HCT116 (cell line): ENCODE results near the gene TNFRSF6B. TPM values are rescaled to one million over a fixed set of nuclear protein-coding genes. Genes with fewer than 3 reads are reported as not detected.
A peak's percentile ranks its signal among the peaks of the same experiment; 100 is the strongest.

Experiments used
- ATAC-seq: fragments of 200-7000 bp; cut with Tn5 transposase; 2 replicates; pipeline ENCODE4 v1.9.1; 2020; ENCODE audit warnings: mild to moderate bottlenecking, moderate library complexity
- BruUV-seq: library from RNA; stranded (reverse); fragments of 400-500 nt; replicated peaks from 2 replicates; lab custom pipeline; 2021; lab: Mats Ljungman, UMichigan
- CTCF ChIA-PET: fragments of 300-600 bp; sonication (Branson Sonifier 250); formaldehyde crosslinking; loops from one replicate; lab custom pipeline; 2021; ENCODE audit warnings: antibody characterized with exemption; lab: Charles Lee
- POLR2A ChIA-PET: fragments of 300-600, 350-600 bp; sonication (Branson Sonifier 250); formaldehyde crosslinking; loops from one replicate; lab custom pipeline; 2021; ENCODE audit warnings: antibody characterized with exemption; lab: Charles Lee
- RAD21 ChIA-PET, 2 experiments: fragments of 300-600 bp; sonication (Branson Sonifier 250); formaldehyde crosslinking; loops; one replicate each; lab custom pipeline; 2023; ENCODE audit warnings: low total read pairs in 2 of 2; ENCODE audit not compliant: uncharacterized antibody in 2 of 2, unreplicated experiment in 2 of 2, low non-redundant PET in 1 of 2; lab: Charles Lee
- DNase-seq: peaks from one replicate; pipeline ENCODE4 v3.0.0-alpha.2; 2010; ENCODE audit warnings: low read depth, low spot score
- H2AFZ ChIP-seq: fragments of 200-600 bp; shearing (Covaris generic), sonication (generic); 2 replicates; pipeline ENCODE4 v1.6.1; 2017; ENCODE audit warnings: low read depth, mixed run types, mixed read lengths, antibody characterized with exemption, low read length; ENCODE audit not compliant: poor library complexity, severe bottlenecking
- H3K27ac ChIP-seq: 2 replicates; pipeline ENCODE4 v1.5.1; 2012; ENCODE audit warnings: low read depth, low read length
- H3K27me3 ChIP-seq: fragments of 200-600 bp; sonication (generic); 2 replicates; pipeline ENCODE4 v1.6.1; 2016; ENCODE audit warnings: mixed run types, low read length, mixed read lengths; ENCODE audit not compliant: insufficient read depth
- H3K36me3 ChIP-seq, 2 experiments: fragments of 200-500 bp in 1 of 2; fragments of 200-600 bp in 1 of 2; sonication (Bioruptor generic) in 1 of 2; sonication (generic) in 1 of 2; 2 replicates each; pipeline versions ENCODE4 v1.5.1 to v1.6.1; 2014 to 2016; ENCODE audit warnings: low read length in 2 of 2, inconsistent platforms in 1 of 2, mixed read lengths in 1 of 2, mixed run types in 1 of 2; ENCODE audit not compliant: insufficient read depth in 2 of 2, control insufficient read depth in 1 of 2
- H3K4me1 ChIP-seq, 2 experiments: fragments of 200-600 bp in 1 of 2; sonication (generic) in 1 of 2; 2 replicates each; pipeline versions ENCODE4 v1.5.1 to v1.6.1; 2012 to 2017; ENCODE audit warnings: low read length in 2 of 2, inconsistent platforms in 1 of 2, mild to moderate bottlenecking in 1 of 2, mixed read lengths in 1 of 2, mixed run types in 1 of 2, moderate library complexity in 1 of 2; ENCODE audit not compliant: insufficient read depth in 2 of 2, control insufficient read depth in 1 of 2
- H3K4me2 ChIP-seq: fragments of 200-600 bp; sonication (generic); 2 replicates; pipeline ENCODE4 v1.6.1; 2017; ENCODE audit warnings: mixed run types, low read length, mixed read lengths
- H3K4me3 ChIP-seq, 2 experiments: fragments of 200-600 bp in 1 of 2; sonication (generic) in 1 of 2; replicated peaks in 1 of 2; 2 replicates each; pipeline ENCODE4 v1.5.1; 2011 to 2016; ENCODE audit warnings: low read length in 2 of 2, control low read depth in 1 of 2, low read depth in 1 of 2, mild to moderate bottlenecking in 1 of 2, mixed read lengths in 1 of 2, mixed run types in 1 of 2
- H3K79me2 ChIP-seq: fragments of 200-600 bp; sonication (generic); 2 replicates; pipeline ENCODE4 v1.6.1; 2017; ENCODE audit warnings: mild to moderate bottlenecking, mixed run types, low read length, moderate library complexity, mixed read lengths; ENCODE audit not compliant: insufficient read depth
- H3K9ac ChIP-seq: fragments of 200-600 bp; sonication (generic); 2 replicates; pipeline ENCODE4 v1.6.1; 2016; ENCODE audit warnings: low read length, mixed read lengths
- H3K9me2 ChIP-seq: fragments of 200-600 bp; sonication (generic), shearing (Covaris generic); 2 replicates; pipeline ENCODE4 v1.6.1; 2017; ENCODE audit warnings: mixed run types, mild to moderate bottlenecking, moderate library complexity; ENCODE audit not compliant: insufficient read depth
- H3K9me3 ChIP-seq, 2 experiments: fragments of 200-500 bp in 1 of 2; fragments of 200-600 bp in 1 of 2; sonication (Bioruptor generic) in 1 of 2; sonication (generic) in 1 of 2; 2 replicates each; pipeline ENCODE4 v1.6.1; 2014 to 2017; ENCODE audit warnings: low read length in 2 of 2, mixed read lengths in 2 of 2, inconsistent platforms in 1 of 2, low read depth in 1 of 2, mild to moderate bottlenecking in 1 of 2, mixed run types in 1 of 2, moderate library complexity in 1 of 2; ENCODE audit not compliant: control insufficient read depth in 1 of 2, insufficient read depth in 1 of 2
- H4K20me1 ChIP-seq: fragments of 200-600 bp; sonication (generic), shearing (Covaris generic); 2 replicates; pipeline ENCODE4 v1.6.1; 2017; ENCODE audit warnings: mixed run types, mild to moderate bottlenecking, moderate library complexity; ENCODE audit not compliant: insufficient read depth
- CBX3 ChIP-seq: IDR thresholded peaks from 2 replicates; pipeline ENCODE4 v1.6.1; 2012; ENCODE audit warnings: low read depth
- CEBPB ChIP-seq: IDR thresholded peaks from 2 replicates; pipeline ENCODE4 v1.6.1; 2012; ENCODE audit warnings: low read depth
- EGR1 ChIP-seq: IDR thresholded peaks from 2 replicates; pipeline ENCODE4 v1.6.1; 2012; ENCODE audit warnings: low read depth
- EZH2 ChIP-seq: fragments of 200-600 bp; sonication (generic); IDR thresholded peaks from 2 replicates; pipeline ENCODE4 v1.6.1; 2017; ENCODE audit warnings: antibody characterized with exemption, mixed run types
- EZH2phosphoT487 ChIP-seq: fragments of 200-600 bp; IDR thresholded peaks from 2 replicates; pipeline ENCODE4 v1.6.1; 2018; ENCODE audit warnings: antibody characterized with exemption, borderline replicate concordance
- JUND ChIP-seq: IDR thresholded peaks from 2 replicates; pipeline ENCODE4 v1.6.1; 2012
- POLR2A ChIP-seq: IDR thresholded peaks from 2 replicates; pipeline ENCODE4 v1.7.0; 2011; ENCODE audit warnings: borderline replicate concordance; ENCODE audit not compliant: insufficient read depth, insufficient read length; ENCODE audit errors: extremely low read depth
- RAD21 ChIP-seq: IDR thresholded peaks from 2 replicates; pipeline ENCODE4 v1.6.1; 2012; ENCODE audit warnings: low read depth, mild to moderate bottlenecking
- SIN3A ChIP-seq: IDR thresholded peaks from 2 replicates; pipeline ENCODE4 v1.6.1; 2012; ENCODE audit warnings: low read depth
- intact Hi-C: fragments of 100-400 bp; cut with micrococcal nuclease; formaldehyde crosslinking; loops from 2 replicates; pipeline ENCODE4 v1.10.0; 2022
- total RNA-seq: library from RNA; stranded (reverse); gene quantifications from one replicate; pipeline ENCODE4 v1.2.1, GENCODE V29; 2021; ENCODE audit not compliant: unreplicated experiment
- TF ChIP-seq, protein P1 (sequence below): IDR thresholded peaks from 2 replicates; pipeline ENCODE4 v1.6.1; 2012
- TF ChIP-seq, protein P2 (sequence below), 3 experiments: fragments of 200-600 bp in 1 of 3; sonication (generic) in 1 of 3; IDR thresholded peaks in 2 of 3; conservative IDR thresholded peaks in 1 of 3; 2 replicates each; pipeline ENCODE4 v1.5.1; 2012 to 2017; ENCODE audit warnings: low read depth in 2 of 3, low read length in 2 of 3, antibody characterized with exemption in 1 of 3, borderline replicate concordance in 1 of 3, control low read depth in 1 of 3, mild to moderate bottlenecking in 1 of 3, mixed read lengths in 1 of 3, mixed run types in 1 of 3, moderate library complexity in 1 of 3; ENCODE audit not compliant: insufficient read depth in 1 of 3
- TF ChIP-seq, protein P3 (sequence below): IDR thresholded peaks from 2 replicates; pipeline ENCODE4 v1.6.1; 2011; ENCODE audit warnings: mild to moderate bottlenecking, low read length, moderate library complexity; ENCODE audit not compliant: insufficient replicate concordance; ENCODE audit errors: extremely low read depth

Gene TNFRSF6B
- total RNA-seq, 1 experiment from 2014 or later, result 147 TPM

DNA sequence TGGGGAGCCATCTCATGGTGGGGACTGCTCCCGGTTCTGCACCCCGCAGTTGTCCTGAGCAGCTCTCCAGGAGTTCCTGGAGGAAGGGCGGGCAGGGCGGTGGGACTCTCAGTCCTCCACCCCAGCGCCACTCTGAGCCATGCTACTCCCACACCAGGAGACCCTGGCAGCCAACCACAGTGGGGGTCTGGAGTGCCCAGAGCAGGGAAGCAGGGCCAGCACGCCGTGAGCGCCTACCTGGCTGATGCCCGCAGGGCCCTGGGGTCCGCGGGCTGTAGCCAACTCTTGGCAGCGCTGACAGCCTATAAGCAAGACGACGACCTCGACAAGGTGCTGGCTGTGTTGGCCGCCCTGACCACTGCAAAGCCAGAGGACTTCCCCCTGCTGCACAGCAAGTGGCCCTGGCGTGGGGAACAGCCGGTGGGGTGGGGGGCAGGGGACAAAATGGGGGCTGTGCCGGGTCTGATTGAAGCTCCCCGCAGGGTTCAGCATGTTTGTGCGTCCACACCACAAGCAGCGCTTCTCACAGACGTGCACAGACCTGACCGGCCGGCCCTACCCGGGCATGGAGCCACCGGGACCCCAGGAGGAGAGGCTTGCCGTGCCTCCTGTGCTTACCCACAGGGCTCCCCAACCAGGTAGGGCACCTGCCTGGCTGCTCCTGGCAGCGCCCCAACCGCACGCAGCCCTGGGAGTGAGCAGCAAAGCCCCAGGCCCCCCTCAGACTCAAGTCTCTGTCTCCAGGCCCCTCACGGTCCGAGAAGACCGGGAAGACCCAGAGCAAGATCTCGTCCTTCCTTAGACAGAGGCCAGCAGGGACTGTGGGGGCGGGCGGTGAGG lies 1.6 kb upstream of the TNFRSF6B start:
- H3K9me3 ChIP-seq, result no peaks in the 10 kb centered on the region
- BruUV-seq, result no TSS peak
- H3K9ac ChIP-seq, result no peak overlapping the region
- no peak for ATAC-seq
- POLR2A ChIA-PET, result no interaction called here
- H3K9me2 ChIP-seq, result no peaks in the 10 kb centered on the region
- RAD21 ChIA-PET, result no interaction called here
- H3K36me3 ChIP-seq, result peaks cover 0 to 8% of the 10 kb centered on the region in 2 experiments; a peak in 1 of 4 replicates
- no peaks in the 10 kb centered on the region for H3K27me3 ChIP-seq
- H3K4me1 ChIP-seq, result peaks cover 43 to 65% of the 10 kb centered on the region in 2 experiments
- H3K4me2 ChIP-seq, result no peak overlapping the region
- intact Hi-C loops, result loop anchor here (5.0 kb wide), 3 partner anchors 113 to 262 kb away; partner anchors contain the start of genes PTK6 and UCKL1
- CTCF ChIA-PET, result no interaction called here
- peaks cover 10% of the 10 kb centered on the region; the same call in 1 of the 2 replicates for H3K79me2 ChIP-seq
- DNase-seq, result no peak
- peak overlapping the region; percentile 91; the same call in 1 of the 2 replicates for H3K27ac ChIP-seq
- TF ChIP-seq EGR1 (no peak), POLR2A (no peak)
- TF ChIP-seq, protein P1, sequence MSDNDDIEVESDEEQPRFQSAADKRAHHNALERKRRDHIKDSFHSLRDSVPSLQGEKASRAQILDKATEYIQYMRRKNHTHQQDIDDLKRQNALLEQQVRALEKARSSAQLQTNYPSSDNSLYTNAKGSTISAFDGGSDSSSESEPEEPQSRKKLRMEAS, result no peak
- no peak overlapping the region for H2AFZ ChIP-seq
- H4K20me1 ChIP-seq, result no peaks in the 10 kb centered on the region
- no peak overlapping the region for H3K4me3 ChIP-seq

DNA sequence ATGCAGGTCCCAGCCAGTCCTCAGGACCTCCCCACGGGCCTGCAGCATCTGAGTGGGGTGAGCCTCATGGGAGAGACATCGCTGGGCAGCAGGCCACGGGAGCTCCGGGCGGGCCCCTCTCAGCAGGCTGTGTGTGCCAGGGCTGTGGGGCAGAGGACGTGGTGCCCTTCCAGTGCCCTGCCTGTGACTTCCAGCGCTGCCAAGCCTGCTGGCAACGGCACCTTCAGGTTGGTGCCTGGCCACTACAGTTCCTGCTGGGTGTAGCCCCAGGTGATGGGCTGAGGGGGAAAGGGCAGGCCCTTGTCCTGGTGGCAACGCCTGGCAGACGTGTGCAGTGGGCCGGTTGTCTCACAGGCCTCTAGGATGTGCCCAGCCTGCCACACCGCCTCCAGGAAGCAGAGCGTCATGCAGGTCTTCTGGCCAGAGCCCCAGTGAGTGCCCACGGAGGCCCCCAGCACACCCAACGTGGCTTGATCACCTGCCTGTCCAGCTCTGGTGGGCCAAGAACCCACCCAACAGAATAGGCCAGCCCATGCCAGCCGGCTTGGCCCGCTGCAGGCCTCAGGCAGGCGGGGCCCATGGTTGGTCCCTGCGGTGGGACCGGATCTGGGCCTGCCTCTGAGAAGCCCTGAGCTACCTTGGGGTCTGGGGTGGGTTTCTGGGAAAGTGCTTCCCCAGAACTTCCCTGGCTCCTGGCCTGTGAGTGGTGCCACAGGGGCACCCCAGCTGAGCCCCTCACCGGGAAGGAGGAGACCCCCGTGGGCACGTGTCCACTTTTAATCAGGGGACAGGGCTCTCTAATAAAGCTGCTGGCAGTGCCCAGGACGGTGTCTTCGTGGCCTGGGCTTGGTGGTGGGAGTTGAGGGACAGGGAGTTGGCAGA lies 787 bp upstream of the TNFRSF6B start:
- ChIA-PET POLR2A (interaction anchor here (0.6 to 2.3 kb wide), 4 partner anchors 13 to 169 kb away, joined by 3 to 28 read pairs (median 4); partner anchors contain the start of gene TPD52L2), RAD21 (interaction anchor here in 1 of 2 experiments (0.6 kb wide), 1 partner anchor 139 kb away, joined by 4 read pairs; no protein-coding TSS in a partner anchor), CTCF (interaction anchor here (0.8 kb wide), 1 partner anchor 54 kb away, joined by 4 read pairs; no protein-coding TSS in a partner anchor)
- Histone ChIP-seq H3K36me3 (peaks cover 0 to 8% of the 10 kb centered on the region in 2 experiments; a peak in 1 of 4 replicates), H3K27me3 (no peaks in the 10 kb centered on the region), H2AFZ (no peak overlapping the region), H3K4me3 (peak overlapping the region; percentile 58 to 69; a peak in 2 of 4 replicates), H3K9ac (peak overlapping the region; percentile 71), H3K9me3 (no peaks in the 10 kb centered on the region), H3K27ac (peak overlapping the region; percentile 91), H3K4me2 (peak overlapping the region; percentile 78), H4K20me1 (no peaks in the 10 kb centered on the region), H3K79me2 (peaks cover 10% of the 10 kb centered on the region; the same call in 1 of the 2 replicates), H3K9me2 (no peaks in the 10 kb centered on the region), H3K4me1 (peaks cover 41 to 65% of the 10 kb centered on the region in 2 experiments)
- ATAC-seq, result no peak
- BruUV-seq, result no TSS peak
- intact Hi-C loops, result loop anchor here (2.0 to 5.0 kb wide), 5 partner anchors 13 to 262 kb away; partner anchors contain the start of genes PTK6, STMN3 and UCKL1
- DNase-seq, result no peak
- TF ChIP-seq CEBPB, result no peak
- TF ChIP-seq, protein P2, sequence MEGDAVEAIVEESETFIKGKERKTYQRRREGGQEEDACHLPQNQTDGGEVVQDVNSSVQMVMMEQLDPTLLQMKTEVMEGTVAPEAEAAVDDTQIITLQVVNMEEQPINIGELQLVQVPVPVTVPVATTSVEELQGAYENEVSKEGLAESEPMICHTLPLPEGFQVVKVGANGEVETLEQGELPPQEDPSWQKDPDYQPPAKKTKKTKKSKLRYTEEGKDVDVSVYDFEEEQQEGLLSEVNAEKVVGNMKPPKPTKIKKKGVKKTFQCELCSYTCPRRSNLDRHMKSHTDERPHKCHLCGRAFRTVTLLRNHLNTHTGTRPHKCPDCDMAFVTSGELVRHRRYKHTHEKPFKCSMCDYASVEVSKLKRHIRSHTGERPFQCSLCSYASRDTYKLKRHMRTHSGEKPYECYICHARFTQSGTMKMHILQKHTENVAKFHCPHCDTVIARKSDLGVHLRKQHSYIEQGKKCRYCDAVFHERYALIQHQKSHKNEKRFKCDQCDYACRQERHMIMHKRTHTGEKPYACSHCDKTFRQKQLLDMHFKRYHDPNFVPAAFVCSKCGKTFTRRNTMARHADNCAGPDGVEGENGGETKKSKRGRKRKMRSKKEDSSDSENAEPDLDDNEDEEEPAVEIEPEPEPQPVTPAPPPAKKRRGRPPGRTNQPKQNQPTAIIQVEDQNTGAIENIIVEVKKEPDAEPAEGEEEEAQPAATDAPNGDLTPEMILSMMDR (IDR thresholded peaks at IDR 0.05 in 2 of 3, conservative IDR thresholded peaks at IDR 0.05 in 1 of 3; ENCODE audit: borderline replicate concordance in 1 of 3, insufficient read depth in 1 of 3, low read depth in 2 of 3, low read length in 2 of 3), result no peak
- TF ChIP-seq JUND, result no peak
- TF ChIP-seq SIN3A, result no peak
- TF ChIP-seq, protein P3, sequence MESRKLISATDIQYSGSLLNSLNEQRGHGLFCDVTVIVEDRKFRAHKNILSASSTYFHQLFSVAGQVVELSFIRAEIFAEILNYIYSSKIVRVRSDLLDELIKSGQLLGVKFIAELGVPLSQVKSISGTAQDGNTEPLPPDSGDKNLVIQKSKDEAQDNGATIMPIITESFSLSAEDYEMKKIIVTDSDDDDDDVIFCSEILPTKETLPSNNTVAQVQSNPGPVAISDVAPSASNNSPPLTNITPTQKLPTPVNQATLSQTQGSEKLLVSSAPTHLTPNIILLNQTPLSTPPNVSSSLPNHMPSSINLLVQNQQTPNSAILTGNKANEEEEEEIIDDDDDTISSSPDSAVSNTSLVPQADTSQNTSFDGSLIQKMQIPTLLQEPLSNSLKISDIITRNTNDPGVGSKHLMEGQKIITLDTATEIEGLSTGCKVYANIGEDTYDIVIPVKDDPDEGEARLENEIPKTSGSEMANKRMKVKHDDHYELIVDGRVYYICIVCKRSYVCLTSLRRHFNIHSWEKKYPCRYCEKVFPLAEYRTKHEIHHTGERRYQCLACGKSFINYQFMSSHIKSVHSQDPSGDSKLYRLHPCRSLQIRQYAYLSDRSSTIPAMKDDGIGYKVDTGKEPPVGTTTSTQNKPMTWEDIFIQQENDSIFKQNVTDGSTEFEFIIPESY, result no peak
- no peak for TF ChIP-seq EZH2
- no peak for TF ChIP-seq RAD21
- no peak for TF ChIP-seq CBX3
- TF ChIP-seq EZH2phosphoT487, result no peak
